HG02798 (cell line): Measurements from ENCODE around the gene LHX2.

Experiments
- ATAC-seq: cut with Tn5 transposase; IDR thresholded peaks from one replicate; pipeline ENCODE4 v1.9.1; 2021; ENCODE audit warnings: mild to moderate bottlenecking; ENCODE audit not compliant: unreplicated experiment, poor library complexity

The LHX2 gene

DNA sequence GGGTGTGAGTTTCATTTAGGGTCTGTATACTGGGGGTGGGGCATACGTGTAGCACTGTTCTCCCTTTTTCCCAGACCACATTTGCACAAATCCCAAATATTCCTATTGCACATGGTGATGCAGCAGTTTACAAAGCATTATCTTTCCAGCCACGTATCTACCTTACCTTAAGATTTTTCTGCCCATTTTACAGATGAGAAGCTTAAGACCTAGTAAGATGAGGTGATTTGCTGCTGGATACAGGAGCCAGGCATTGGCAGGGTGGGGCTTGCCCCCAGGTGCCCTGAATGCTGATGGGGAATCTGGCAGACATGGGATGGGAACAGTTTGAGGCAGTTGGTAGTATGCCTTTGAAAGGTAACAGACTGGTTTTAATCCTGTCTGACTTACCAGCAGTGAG, 12.5 kb downstream of the LHX2 start:
- ATAC-seq: no peak

DNA sequence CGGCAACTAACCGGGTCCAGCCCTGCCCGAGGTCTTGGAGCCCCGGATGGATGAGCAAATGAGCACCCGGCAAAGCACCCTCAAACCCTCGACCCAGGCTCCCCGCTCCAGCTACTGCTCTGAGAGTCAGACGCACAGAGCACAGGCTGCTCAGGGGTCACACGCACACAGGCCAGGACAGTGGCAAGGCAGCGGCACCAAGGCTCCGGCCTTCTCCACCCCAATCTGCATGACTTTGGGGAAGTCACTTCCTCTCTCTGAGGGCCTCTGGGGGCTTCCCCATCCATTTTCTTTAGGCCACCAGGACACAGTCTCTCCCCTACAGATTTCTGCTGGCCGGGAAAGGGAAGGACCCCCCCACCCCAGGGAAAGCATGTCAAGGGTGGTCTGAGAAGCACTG, 18.0 kb downstream of the LHX2 start:
- ATAC-seq: no peak

DNA sequence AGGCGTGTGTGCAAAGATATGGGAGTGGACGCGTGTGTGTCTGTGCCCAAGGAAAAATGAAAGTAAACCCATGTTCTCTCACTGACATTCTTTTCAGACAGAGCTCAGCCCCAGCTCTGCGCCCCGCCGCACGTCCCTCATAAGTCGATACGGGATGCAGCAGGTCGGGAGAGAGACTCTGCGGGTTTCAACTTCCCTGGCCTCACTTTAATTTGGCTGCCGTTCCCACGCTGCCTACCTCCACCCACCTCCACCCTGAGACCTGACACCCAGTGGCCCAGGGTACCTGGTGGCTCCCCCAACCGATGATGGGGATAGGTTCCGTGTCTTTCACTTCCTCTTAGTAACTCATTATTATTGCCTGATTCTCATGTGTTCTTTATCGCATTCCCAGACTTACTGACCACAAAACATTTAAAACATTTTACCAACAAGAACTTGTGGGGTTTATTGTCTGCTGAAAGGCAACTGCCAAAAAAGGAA, 19.4 kb downstream of the LHX2 start:
- ATAC-seq: no peak

DNA sequence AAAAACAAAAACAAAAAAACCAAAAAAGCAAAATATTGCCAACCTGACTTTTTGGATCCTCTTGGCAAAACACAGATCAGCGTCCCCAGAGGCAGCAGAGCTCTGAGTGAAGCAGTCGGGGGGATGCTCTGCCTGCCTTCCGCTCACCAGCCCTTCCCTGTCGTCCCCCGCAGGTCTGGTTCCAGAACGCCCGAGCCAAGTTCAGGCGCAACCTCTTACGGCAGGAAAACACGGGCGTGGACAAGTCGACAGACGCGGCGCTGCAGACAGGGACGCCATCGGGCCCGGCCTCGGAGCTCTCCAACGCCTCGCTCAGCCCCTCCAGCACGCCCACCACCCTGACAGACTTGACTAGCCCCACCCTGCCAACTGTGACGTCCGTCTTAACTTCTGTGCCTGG, 20.7 kb downstream of the LHX2 start:
- ATAC-seq: no peak

DNA sequence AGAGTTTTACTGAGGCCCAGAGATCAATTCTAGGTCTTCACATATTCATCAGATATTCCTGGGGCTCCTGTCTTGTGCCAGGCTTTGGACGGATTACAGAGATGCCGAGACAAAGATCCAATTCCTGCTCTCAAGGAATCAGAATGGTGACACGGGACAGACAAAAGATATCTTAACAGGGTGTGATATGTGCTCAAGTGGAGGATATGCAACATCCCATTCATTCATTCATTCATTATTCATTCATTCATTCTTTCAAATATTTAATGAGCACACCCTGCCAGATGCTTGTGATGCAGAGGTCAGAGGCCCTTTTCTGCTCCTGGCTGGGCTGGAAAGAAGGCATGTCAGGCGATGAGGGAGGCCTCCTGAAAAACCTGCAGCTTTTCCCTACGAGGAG, 21.8 kb downstream of the LHX2 start:
- ATAC-seq: no peak

DNA sequence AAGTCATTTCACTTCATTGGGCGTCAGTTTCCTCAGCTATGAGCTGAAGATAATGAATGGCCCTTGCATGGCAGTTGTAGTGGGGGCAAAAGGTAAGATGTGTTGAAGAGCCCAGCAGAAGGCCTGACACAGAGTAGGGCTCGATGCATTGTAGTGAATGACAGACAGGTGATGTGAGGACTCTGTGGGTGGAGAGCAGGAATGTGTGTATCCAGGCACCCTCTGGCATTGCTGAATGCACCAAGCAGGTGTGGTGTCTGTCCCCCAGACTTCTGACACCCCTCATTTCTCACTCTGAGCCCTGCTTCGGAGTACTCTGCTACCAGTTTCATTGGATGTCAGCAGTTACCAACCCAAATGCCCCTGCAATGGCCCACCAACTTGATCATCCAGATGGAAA, 22.4 kb downstream of the LHX2 start:
- ATAC-seq: no peak

DNA sequence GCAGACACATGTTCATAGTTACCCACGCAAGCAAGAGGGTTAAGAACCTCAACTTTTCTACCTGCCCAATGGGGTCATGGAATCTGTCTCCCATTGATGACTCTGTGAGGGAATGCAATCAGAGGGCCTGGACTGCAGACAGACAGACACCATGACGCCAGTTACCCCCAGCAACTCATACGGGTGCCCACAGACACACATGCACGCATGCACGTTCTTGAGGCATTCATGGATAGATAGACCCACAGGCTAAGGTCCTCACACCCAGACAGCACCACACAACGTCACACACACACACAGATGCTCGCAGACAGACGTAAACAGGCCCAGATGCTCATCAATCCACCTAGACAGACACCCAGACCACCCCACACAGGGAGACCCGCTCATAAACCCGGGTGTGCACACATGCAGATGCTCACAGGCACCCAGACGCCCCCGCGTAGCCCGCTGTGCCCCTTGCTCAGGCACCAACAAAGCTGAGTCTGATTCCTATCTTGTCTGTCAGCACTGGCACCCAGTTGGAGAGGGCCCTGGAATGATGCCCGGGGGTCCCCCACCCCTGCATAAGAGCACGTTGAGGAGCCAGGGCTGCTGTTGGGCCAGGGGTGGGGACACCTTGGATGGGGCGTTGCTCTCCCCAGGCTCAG, 23.6 kb downstream of the LHX2 start:
- no peak for ATAC-seq

DNA sequence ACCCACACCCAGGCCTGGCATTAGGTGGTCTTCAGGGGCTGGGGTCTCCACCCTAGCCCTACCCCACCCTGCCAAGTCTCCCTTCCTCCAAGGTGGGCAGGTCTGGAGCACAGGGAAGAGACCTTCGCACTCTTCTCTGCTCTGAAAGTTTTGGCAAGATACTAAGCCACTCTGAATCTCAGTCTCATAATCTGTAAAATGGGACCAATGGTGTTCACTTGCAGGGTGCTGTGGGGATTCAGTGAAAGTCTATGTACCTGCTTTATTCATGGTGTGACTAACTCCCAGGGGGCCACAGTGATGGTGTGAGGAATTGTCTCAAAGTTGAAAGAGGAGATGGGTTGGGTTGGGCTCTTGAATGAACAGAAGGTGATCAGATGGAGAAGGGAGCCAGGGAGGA, 25.0 kb downstream of the LHX2 start:
- no peak for ATAC-seq

DNA sequence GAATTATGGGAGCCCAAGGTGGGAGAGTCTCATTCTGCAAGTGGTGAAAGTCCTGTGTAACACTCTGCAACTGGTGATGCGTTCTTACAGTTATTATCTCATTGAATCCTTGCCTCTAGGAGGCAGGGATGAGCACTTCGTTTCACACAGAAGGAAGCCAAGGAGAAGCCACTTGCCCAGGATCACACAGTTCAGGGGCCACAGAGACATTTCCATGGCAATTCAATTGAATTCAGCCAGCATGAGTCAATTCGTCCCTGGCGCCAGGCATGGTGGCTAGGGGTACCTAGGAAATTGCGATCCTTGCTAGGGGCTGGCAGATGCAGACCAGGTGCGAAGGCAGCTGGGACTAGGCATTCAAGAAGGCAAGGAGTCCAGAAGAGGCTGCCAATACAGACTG, 26.2 kb downstream of the LHX2 start:
- no peak for ATAC-seq

DNA sequence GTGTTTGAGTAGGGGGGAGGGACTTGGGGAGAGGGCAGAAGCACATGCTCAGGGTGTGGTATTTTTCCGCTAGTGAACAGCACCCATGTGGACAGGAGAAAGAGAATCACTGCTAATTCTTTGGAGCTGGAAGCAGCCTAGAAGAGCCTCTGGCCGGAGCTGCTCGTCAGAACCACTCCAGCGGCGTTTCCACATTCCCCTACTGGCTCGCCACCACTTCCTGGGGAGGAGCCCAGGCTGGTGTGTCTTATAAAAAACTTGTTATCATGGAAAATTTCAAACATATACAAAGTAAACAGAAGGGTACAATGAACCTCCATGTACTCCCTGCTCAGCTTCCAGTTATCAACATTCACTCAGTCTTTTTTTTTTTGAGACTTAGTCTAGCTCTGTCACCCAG, 26.7 kb downstream of the LHX2 start:
- ATAC-seq: no peak

DNA sequence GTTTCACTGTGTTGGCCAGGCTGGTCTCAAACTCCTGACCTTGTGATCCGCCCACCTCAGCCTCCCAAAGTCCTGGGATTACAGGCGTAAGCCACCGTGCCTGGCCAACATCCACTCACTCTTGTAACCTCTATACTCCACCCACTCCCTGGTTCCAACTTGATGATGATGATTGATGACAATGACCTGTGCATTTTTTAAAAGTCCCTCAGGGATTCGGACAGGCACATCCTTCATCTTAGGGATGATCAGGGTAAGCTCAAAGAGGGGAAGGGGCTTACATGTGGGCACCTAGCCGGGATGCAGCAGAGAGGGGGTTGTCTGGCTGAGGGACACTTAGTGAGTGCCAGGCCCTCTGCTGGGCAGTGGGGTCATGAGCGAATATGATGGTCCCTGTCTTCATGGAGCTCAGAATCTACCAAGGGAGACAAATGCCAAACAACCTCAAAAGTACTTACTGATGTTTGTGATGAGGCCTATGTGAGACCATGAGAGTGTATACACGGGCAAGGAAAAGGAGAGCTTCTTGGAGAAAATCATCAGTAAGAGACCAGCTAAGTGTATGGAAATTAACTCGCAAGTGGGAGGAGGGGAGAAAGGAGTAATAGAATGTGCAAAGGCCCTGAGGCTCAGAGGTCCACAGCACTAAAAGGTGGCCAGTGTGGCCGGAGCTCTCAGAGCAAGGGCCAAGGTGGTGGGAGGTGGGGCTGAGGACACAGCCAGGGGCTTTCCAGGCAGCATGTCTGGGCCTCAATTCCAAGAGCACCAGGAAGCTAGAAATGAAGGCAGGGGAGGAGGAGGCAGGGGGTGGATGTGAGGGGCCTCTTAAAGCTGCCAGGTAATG, 27.4 kb downstream of the LHX2 start:
- ATAC-seq: no peak

DNA sequence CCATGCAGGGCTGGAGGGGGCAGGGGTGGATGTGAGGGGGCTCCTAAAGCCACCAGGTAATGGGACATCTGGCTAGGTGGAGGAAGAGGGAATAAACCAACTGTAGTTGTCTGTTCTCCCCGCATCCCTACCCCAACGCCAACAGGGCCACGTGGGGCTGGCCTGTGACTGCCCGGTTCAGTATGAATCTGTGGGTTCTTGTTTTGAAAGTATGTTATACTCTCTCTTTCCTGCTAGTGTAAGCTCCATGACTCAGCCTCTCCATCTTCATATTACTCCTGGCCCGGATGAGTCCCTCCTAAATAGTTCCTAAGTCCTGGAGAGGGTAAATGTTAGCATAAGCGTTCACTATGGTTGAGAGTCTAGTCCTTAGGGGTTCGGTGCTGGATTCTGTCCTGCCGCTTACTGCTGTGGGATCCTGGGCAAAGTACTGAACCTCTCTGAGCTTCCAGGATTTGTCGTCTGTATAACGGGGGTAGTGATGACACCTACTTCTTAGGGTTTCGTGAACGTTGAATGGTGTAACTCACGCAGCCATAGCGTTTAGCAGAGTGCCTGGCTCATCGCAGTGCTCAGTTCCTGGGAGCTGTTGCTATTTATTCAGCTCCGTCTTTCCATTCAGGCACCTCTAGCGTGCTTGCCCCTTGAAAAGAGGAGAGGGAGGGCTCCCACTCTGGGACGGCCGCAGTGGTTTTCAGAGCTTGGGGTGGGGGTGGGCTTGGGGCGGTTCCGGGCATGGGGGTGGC, 28.8 kb downstream of the LHX2 start:
- ATAC-seq: no peak

DNA sequence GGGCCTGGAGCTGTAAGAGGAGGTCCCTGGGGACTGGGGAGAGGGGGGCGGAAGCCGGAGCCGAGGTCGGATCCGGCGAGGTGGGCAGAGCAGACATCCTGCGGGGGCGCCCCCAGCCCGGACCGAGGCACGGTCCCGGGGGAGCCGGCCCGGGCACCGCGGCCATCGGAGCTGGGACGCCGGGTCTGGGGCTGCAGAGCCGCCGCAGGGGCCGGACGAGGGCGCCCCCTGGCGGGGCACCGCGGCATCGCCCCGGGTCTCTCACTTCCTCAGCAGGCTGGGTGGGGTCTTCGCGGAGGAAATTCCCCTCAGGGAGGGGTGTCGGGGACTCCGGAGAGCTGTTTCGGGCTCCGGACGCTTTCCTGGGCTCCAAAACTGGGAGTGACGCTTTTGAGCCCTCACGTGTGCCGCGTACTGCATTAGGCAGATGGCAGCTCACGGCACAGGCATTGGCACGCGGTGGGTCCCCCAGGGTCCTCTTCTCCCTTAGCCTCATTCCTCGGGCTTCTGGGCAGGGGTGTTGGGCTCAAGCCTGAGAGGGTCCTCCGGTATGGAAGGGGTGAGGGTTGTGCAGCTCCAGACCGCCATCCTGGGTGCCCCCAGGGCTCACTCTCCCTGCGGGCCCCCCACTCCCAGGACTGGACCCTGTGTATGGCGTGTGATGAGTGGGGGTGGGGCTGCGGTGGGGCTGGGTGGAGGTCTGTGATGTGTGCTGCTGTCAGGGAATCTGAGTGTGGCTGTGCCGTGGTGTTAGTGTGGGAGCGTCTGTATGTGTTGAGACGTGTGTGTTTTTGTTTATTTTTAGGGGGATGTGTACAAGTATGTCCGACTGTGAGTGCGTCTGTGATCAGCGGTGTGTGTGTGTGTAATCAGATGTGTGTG, 29.6 kb downstream of the LHX2 start:
- ATAC-seq: no peak

DNA sequence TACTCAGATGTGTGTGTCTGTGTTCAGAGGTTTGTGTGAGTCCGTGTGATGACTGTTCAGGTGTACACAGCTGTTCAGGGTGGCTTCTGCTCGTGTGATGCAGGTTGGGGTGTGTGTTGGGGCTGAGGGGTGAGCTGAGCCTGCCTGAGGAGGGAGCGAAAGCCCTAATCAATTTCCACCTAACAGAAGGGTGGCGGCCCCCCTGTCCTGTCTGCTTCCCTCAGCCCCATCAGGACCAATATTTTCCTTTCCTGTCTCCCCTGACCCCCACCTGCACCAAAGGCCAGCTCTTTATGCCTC, 30.2 kb downstream of the LHX2 start:
- no peak for ATAC-seq

DNA sequence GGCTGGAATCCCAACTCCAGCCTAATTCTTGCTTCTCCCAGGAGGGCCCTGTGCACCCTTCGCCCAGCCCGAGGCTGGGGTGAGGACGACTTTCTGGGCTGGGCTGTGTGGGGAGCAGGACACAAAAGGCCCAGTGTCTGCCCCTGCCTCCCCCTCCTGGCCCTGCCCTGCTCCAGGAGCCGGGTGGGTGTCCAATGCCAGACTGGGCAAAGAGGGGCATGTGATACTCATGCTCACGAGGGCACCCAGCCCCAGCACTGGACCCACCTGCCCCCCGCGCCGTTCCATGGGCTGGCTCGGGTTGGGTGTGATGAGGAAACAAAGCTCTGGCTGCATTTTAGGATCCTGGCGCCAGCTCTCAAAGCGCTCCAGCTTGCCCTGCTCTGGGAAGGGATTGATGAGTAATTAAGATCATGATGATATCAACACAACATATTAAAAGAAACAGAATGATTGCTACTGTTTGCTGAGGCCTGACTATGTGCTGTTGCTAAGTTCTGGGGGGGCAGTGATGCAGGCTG, 30.7 kb downstream of the LHX2 start:
- ATAC-seq: no peak

DNA sequence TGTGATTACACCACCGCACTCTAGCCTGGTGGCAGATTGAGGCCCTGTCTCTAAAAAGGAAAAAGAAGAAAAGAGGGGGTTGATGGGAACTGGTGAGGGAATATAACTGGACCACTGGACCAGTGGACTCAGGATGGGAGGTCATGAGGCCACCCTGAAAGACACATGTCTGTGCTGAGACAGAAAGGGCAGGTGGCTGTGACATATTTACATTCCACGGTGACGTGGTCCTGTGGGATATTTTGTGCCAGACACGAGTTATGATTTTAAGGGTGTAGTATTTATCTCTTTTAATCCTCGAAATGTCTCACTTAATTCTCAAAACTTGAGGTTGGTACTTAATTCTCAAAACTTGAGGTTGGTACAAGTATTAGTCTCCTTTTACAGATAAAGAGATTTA, 32.9 kb downstream of the LHX2 start:
- ATAC-seq: no peak

DNA sequence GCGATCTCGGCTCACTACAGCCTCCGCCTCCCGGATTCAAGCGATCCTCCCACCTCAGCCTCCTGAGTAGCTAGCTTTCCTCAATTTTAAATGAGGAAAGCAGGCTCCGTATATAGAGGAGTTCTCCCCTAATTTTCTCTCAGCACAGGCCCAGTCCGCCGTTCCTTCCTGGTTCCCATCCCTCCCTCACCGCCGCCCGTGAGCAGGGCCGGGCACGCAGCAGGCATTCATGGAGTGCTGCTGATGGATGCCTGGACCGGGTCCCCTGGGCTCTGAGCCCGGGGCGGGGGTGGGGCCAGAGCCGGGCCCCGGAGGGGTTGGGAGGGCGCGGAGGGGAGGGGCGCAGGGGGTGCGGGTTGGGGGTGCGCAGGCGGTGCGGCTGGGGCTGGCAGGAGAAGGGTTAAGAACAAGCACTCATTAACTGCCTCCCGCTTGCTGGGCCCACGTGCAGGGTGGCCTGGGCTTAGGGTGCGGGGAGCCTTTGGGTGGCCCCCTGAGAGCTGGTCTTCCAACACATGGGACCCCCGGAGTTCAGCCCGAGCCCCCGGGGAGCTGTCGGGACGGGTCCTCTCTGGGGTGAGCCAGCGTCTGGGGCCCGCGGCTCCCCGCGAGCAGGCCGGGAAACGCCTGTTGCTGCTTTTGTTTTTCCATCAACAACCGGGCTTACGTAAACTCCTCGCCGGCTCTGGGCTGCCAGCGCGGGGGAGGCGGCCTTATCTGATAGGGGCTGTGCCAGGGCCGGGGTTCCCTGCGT, 33.7 kb downstream of the LHX2 start:
- ATAC-seq: no peak

DNA sequence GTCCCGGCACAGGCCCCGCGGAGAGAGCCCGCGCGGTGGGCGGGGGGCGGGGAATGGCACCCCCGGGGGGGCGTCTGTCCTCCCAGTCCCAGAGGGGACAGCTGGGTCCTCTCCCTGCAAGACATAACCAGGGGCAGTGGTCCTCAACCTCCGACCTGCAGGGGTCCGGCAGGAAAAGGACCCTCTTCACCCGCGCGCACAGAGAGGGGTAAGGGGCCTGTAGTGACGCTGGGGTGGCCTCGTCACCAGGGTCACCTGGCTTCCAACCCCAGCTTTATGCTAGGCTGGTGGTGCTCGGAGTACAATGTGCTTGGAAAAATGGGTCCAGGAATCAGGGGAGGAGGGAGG, 34.2 kb downstream of the LHX2 start:
- ATAC-seq: no peak

DNA sequence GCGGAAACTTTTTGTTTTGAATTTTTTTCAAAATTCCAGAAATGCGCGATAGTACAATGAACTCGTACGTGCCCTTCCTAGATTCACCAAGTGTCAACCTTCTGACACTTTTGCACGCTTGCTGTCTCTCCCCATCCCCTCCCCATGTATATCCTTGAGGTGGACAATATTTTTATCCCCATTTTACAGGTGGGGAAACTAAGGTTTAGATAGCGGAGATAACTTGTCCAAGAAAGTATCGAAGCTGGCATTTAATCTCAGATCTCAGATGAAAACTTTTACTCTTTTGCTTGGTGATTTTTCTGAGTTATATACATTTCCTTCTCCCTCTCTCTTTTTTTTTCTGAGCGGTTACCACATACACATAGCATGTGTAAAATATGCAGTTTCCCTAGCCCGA, 34.6 kb downstream of the LHX2 start:
- no peak for ATAC-seq

DNA sequence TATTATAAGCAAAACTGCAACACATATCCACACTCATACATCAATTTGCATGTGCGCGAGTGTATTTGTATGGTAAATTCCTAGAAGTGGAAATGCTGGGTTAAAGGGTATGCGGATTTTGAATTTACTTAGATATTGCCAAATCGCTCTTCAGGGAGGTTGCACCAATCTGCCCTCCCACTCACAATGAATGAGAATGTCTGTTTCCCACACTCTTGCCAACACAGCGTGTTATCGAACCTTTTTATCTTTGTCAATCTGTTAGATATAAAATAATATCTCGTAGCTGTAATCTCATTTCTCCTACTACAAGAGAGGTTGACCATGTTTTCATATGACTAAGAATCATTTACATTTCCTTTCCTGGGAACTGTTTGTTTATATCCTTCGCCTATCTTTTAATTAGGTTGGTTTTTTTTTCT, 35.7 kb downstream of the LHX2 start:
- ATAC-seq: no peak
